K562 (cell line): ENCODE results near the gene ADAMTS7. TPM values are rescaled to one million over a fixed set of nuclear protein-coding genes. Genes with fewer than 3 reads are reported as not detected.

ENCODE experiments used
- DLX4 ChIP-seq: fragments of 250-450 bp; sonication (Bioruptor Pico); IDR thresholded peaks from 2 replicates; pipeline ENCODE4 v1.6.1; 2021; ENCODE audit warnings: mild to moderate bottlenecking
- FIP1L1 ChIP-seq: fragments of 200-400 bp; formaldehyde crosslinking; IDR thresholded peaks from 2 replicates; pipeline ENCODE4 v1.6.1; 2018; ENCODE audit warnings: mild to moderate bottlenecking, low read depth, low read length; ENCODE audit not compliant: poor library complexity, severe bottlenecking
- HDAC6 ChIP-seq: IDR thresholded peaks from 2 replicates; pipeline ENCODE4 v1.6.1; 2012; ENCODE audit warnings: low read depth, mild to moderate bottlenecking, control low read depth, inconsistent platforms, low read length, moderate library complexity
- HDGF ChIP-seq: fragments of 450-650 bp; IDR thresholded peaks from 2 replicates; pipeline ENCODE4 v1.6.1; 2016
- RFX7 ChIP-seq: fragments of 250-450 bp; sonication (Bioruptor Pico); IDR thresholded peaks from 2 replicates; pipeline ENCODE4 v1.5.1; 2021; ENCODE audit warnings: mild to moderate bottlenecking
- TCFL5 ChIP-seq: fragments of 250-450 bp; sonication (Bioruptor Pico); conservative IDR thresholded peaks from 2 replicates; pipeline ENCODE4 v1.6.1; 2021; ENCODE audit warnings: mild to moderate bottlenecking, moderate library complexity, matching md5 sums
- ZBTB43 ChIP-seq: sonication (generic); formaldehyde crosslinking; IDR thresholded peaks from 2 replicates; pipeline ENCODE4 v1.8.0; 2023; ENCODE audit warnings: mild to moderate bottlenecking, missing genetic modification reagents
- ZNF318 ChIP-seq, 2 experiments: fragments of 450-650 bp; IDR thresholded peaks; 2 replicates each; pipeline ENCODE4 v1.6.1; 2016; ENCODE audit warnings: mild to moderate bottlenecking in 2 of 2, borderline replicate concordance in 1 of 2, low read depth in 1 of 2, moderate library complexity in 1 of 2
- ZNF512 ChIP-seq: IDR thresholded peaks from 2 replicates; pipeline ENCODE4 v1.6.1; 2016; ENCODE audit warnings: missing genetic modification characterization, missing compliant biosample characterization
- ZNF766 ChIP-seq: fragments of 200-800 bp; sonication (Bioruptor generic); conservative IDR thresholded peaks from 2 replicates; pipeline ENCODE4 v1.6.1; 2016; ENCODE audit warnings: missing genetic modification characterization, missing compliant biosample characterization
- ZSCAN32 ChIP-seq: fragments of 450-650 bp; formaldehyde crosslinking; IDR thresholded peaks from 2 replicates; pipeline ENCODE4 v1.4.0; 2020; ENCODE audit warnings: mild to moderate bottlenecking, moderate library complexity
- polyA plus RNA-seq, 8 experiments: library from polyadenylated mRNA; depleted of rRNA in 4 of 8; stranded (reverse) in 5 of 8; unstranded in 3 of 8; fragments of >200 nt; fragmentation: Nextera tagmentation in 2 of 8; fragmentation: Illumina TruSeq in 1 of 8; extraction: Ambion mirVana in 2 of 8; extraction: Trizol in 1 of 8; gene quantifications; 2 replicates each; pipeline versions ENCODE4 v1.2.1 to v1.2.3, GENCODE V29; 2011 to 2014; ENCODE audit warnings: inconsistent platforms in 1 of 8, missing spikeins in 1 of 8
- total RNA-seq, 7 experiments: library from RNA; depleted of rRNA in 6 of 7; stranded (reverse); fragments of >200 nt in 6 of 7; fragmentation: Illumina TruSeq in 2 of 7; extraction: Trizol in 2 of 7; gene quantifications; 2 replicates each; pipeline versions ENCODE4 v1.2.1 to v1.2.3, GENCODE V29; 2011 to 2021; ENCODE audit warnings: low replicate concordance in 1 of 7

The ADAMTS7 gene
- total and polyA plus RNA-seq, 9 of the 15 experiments (the other 6 are each of a cell fraction or from before 2014, with no cell fraction given): 0.05 to 0.07 TPM; not detected in 7

GRCh38 chr15:78859971-78860719 lies 48.9 kb upstream of the ADAMTS7 start (continued):
- TF ChIP-seq FIP1L1 (no peak), ZNF512 (tag) (no peak), TCFL5 (CRISPR knock-in tag) (no peak), HDGF (no peak), ZSCAN32 (CRISPR knock-in tag) (no peak), DLX4 (CRISPR knock-in tag) (no peak), ZNF318 (IDR thresholded peaks at IDR 0.05; ENCODE audit: borderline replicate concordance in 1 of 2, low read depth in 1 of 2) (no peak), HDAC6 (no peak), ZBTB43 (no peak), ZNF766 (no peak), RFX7 (CRISPR knock-in tag) (no peak)
